Breast epithelium (tissue), 4 donors: Measurements from ENCODE around the gene SDC4. TPM values are rescaled to one million over a fixed set of nuclear protein-coding genes. Genes with fewer than 3 reads are reported as not detected.

Source experiments
- DNase-seq, 2 donors: peaks; one replicate each; pipeline ENCODE4 v3.0.0-alpha.2; 2019; ENCODE audit warnings: low spot score in 2 of 2
- H3K27ac ChIP-seq, 2 donors: fragments of 200-600 bp; sonication (generic) in 1 of 2; one replicate each; pipeline ENCODE4 v1.5.1; 2016 to 2019; ENCODE audit warnings: mild to moderate bottlenecking in 1 of 2
- H3K27me3 ChIP-seq, 2 donors: fragments of 200-600 bp; sonication (generic) in 1 of 2; one replicate each; pipeline versions ENCODE4 v1.5.1 to v1.6.0; 2017 to 2019; ENCODE audit warnings: control low read depth in 1 of 2, mild to moderate bottlenecking in 1 of 2
- H3K36me3 ChIP-seq: fragments of 200-600 bp; one replicate; pipeline ENCODE4 v1.5.1; 2019
- H3K4me1 ChIP-seq, 2 donors: fragments of 200-600 bp; sonication (generic); one replicate each; pipeline ENCODE4 v1.5.1; 2016 to 2019; ENCODE audit warnings: control low read depth in 1 of 2
- H3K4me3 ChIP-seq, 3 donors: fragments of 200-600 bp; sonication (generic); 1 replicate in 2 of 3; 2 replicates in 1 of 3; pipeline ENCODE4 v1.5.1; 2016 to 2019; ENCODE audit warnings: mild to moderate bottlenecking in 3 of 3, moderate library complexity in 2 of 3
- H3K9me3 ChIP-seq, 2 donors: fragments of 200-600 bp; sonication (generic) in 1 of 2; one replicate each; pipeline ENCODE4 v1.5.1; 2016 to 2019; ENCODE audit warnings: control low read depth in 1 of 2
- CTCF ChIP-seq, 3 donors: fragments of 450-650 bp; IDR thresholded peaks; one replicate each; pipeline ENCODE4 v1.5.1; 2016 to 2017; ENCODE audit warnings: antibody characterized with exemption in 3 of 3, mild to moderate bottlenecking in 3 of 3, moderate library complexity in 3 of 3
- POLR2A ChIP-seq: fragments of 450-650 bp; IDR thresholded peaks from one replicate; pipeline ENCODE4 v1.6.1; 2016; ENCODE audit warnings: antibody characterized with exemption, mild to moderate bottlenecking, moderate library complexity
- POLR2AphosphoS5 ChIP-seq, 3 donors: sonication (generic); formaldehyde crosslinking; IDR thresholded peaks; one replicate each; pipeline ENCODE4 v1.6.1; 2017; ENCODE audit warnings: antibody characterized with exemption in 3 of 3
- intact Hi-C: fragments of 100-400 bp; cut with DNase I; formaldehyde crosslinking; loops from one replicate; pipeline ENCODE4 v1.15.1; 2023; ENCODE audit warnings: low total_unique reads
- total RNA-seq, 3 donors: library from RNA; depleted of rRNA; stranded (reverse); fragments of >200 nt; gene quantifications; one replicate each; pipeline ENCODE4 v1.1.0, GENCODE V29; 2016

Gene SDC4
- total RNA-seq, 3 donors from 2014 or later: 29.4 to 337 (median 121) TPM

- no peak for DNase-seq
- H3K4me1 ChIP-seq: no peaks in the 10 kb centered on the region
- H3K27ac ChIP-seq: no peak overlapping the region
- peaks cover 8% of the 10 kb centered on the region for H3K36me3 ChIP-seq
- no peak for TF ChIP-seq POLR2A
- TF ChIP-seq POLR2AphosphoS5 (IDR thresholded peaks at IDR 0.05): no peak
- TF ChIP-seq CTCF (IDR thresholded peaks at IDR 0.05): no peak
- H3K9me3 ChIP-seq: no peaks in the 10 kb centered on the region
- no peaks in the 10 kb centered on the region for H3K27me3 ChIP-seq
- intact Hi-C loops: loop anchor here (10.0 kb wide), 1 partner anchor 54 kb away; no protein-coding TSS in a partner anchor
- H3K4me3 ChIP-seq: no peak overlapping the region
Measured at GRCh38 chr20:45370571-45371160, 22.4 kb upstream of the SDC4 start.

- Histone ChIP-seq H3K27me3 (no peaks in the 10 kb centered on the region), H3K27ac (peak overlapping the region in 1 of 2 donors; percentile 10), H3K4me3 (no peak overlapping the region), H3K36me3 (peaks cover 8% of the 10 kb centered on the region), H3K4me1 (peaks cover 0 to 5% of the 10 kb centered on the region in 2 donors), H3K9me3 (no peaks in the 10 kb centered on the region)
- no peak for DNase-seq
- TF ChIP-seq POLR2AphosphoS5 (IDR thresholded peaks at IDR 0.05) (no peak), POLR2A (no peak), CTCF (IDR thresholded peaks at IDR 0.05) (no peak)
- intact Hi-C loops: no loop called here
Measured at GRCh38 chr20:45368221-45368980, 20.2 kb upstream of the SDC4 start.

- no peak for DNase-seq
- Histone ChIP-seq H3K4me3 (no peak overlapping the region), H3K9me3 (no peaks in the 10 kb centered on the region), H3K27me3 (no peaks in the 10 kb centered on the region), H3K4me1 (peaks cover 0 to 12% of the 10 kb centered on the region in 2 donors), H3K36me3 (peaks cover 8% of the 10 kb centered on the region), H3K27ac (no peak overlapping the region)
- TF ChIP-seq CTCF (IDR thresholded peaks at IDR 0.05): no peak
- no peak for TF ChIP-seq POLR2AphosphoS5 (IDR thresholded peaks at IDR 0.05)
- TF ChIP-seq POLR2A: no peak
- intact Hi-C loops: no loop called here
Measured at GRCh38 chr20:45367126-45367525, 18.9 kb upstream of the SDC4 start.

- Histone ChIP-seq H3K4me3 (no peak overlapping the region), H3K36me3 (peaks cover 8% of the 10 kb centered on the region), H3K4me1 (peaks cover 0 to 12% of the 10 kb centered on the region in 2 donors), H3K9me3 (no peaks in the 10 kb centered on the region), H3K27me3 (no peaks in the 10 kb centered on the region), H3K27ac (no peak overlapping the region)
- intact Hi-C loops: no loop called here
- no peak for DNase-seq
- no peak for TF ChIP-seq POLR2AphosphoS5 (IDR thresholded peaks at IDR 0.05)
Measured at GRCh38 chr20:45366631-45367030, 18.4 kb upstream of the SDC4 start.

GRCh38 chr20:45366192-45366591 is 18.0 kb upstream of the SDC4 start:
- Histone ChIP-seq H3K27ac (no peak overlapping the region), H3K4me3 (no peak overlapping the region), H3K27me3 (no peaks in the 10 kb centered on the region), H3K36me3 (peaks cover 8% of the 10 kb centered on the region), H3K4me1 (peaks cover 0 to 12% of the 10 kb centered on the region in 2 donors), H3K9me3 (no peaks in the 10 kb centered on the region)
- intact Hi-C loops: no loop called here
- DNase-seq: no peak
- TF ChIP-seq POLR2AphosphoS5 (IDR thresholded peaks at IDR 0.05) (no peak), POLR2A (no peak), CTCF (IDR thresholded peaks at IDR 0.05) (no peak)
